ENCODE data around the gene NUBP2.

DNA sequence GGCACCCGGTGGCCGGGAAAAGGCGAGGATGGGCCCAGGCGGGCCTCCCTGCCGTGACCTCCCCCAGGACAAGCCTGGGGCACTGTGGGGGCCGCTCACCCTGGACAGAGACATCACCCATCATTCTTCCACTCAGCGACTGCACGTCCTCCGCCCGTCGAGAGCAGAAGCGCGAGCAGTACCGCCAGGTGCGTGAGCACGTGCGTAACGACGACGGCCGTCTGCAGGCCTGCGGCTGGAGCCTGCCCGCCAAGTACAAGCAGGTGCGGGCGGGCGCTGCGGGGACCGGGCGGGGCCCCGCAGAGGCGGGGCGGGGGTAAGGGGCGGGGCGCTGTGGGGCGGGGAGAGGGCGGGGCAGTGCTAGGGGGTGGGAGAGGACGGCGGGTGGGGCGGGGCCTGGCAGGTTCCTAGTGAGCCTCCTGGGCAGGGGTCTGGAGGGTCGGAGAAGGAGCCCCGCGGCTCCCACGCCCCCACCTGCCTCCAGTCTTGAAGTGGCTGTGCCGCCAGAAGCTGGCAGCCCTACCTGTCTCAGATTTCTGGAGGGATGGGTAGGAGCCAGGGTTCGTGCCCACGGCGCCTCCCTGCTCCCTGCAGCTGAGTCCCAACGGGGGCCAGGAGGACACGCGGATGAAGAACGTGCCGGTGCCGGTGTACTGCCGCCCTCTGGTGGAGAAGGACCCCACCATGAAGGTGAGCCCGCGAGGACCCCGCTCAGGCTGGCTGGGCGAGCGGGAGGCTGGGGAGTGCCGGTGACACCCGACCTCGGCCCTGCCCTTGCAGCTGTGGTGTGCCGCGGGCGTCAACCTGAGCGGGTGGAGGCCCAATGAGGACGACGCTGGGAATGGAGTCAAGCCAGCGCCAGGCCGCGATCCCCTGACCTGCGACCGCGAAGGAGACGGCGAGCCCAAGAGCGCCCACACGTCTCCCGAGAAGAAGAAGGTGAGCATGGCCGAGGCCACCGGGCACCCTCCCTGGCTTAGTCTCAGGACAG lies 18.9 kb upstream of the NUBP2 start:
- peak; percentile 26 to 41 for TF ChIP-seq CTCF (conservative IDR thresholded peaks at IDR 0.05 in 1 of 2, IDR thresholded peaks at IDR 0.05 in 1 of 2; ENCODE audit: extremely low read depth in 1 of 2, insufficient read depth in 1 of 2, low read depth in 1 of 2, low read length in 2 of 2)
- TF ChIP-seq EZH2 (IDR thresholded peaks at IDR 0.05; ENCODE audit: borderline replicate concordance, low read length) = no peak

All from mammary epithelial cell (primary cell).